ENCODE measurements around the gene FNDC3B. TPM values are rescaled to one million over a fixed set of nuclear protein-coding genes. Genes with fewer than 3 reads are reported as not detected.
A peak's percentile ranks its signal among the peaks of the same experiment; 100 is the strongest.

FNDC3B gene
- total RNA-seq, 2 experiments from 2014 or later: 13.4 to 15.3 TPM

DNA sequence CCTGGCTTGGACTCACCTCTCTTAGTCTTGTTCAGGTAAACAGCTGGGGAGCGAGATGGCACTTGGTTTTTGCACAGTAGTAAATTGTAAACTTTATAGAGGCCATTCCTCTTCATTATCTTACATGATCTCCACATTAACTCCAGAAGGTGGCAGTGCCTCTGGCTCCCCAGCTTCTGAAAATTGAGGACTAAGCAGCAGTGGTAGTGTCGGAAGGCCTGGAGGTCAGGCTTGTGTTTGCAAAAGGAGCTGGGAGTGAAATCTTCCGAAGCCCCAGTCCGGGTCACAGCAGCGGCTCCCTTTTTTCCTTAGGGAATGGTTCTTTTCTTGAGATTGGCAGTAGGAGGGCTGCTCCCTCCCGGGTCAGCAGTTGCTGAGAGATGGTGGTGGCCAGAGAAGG lies 85.7 kb downstream of the FNDC3B start:
- DNase-seq: no peak
- no peak overlapping the region for H3K27ac Mint-ChIP-seq
- H3K4me1 Mint-ChIP-seq: peaks cover 6% of the 10 kb centered on the region
- H3K9me3 Mint-ChIP-seq: peaks cover under 1% of the 10 kb centered on the region
- peaks cover 5% of the 10 kb centered on the region for H3K36me3 Mint-ChIP-seq (ENCODE audit: low read depth)
- POLR2A ChIA-PET: no interaction called here
- H3K4me3 Mint-ChIP-seq: no peak overlapping the region
- CTCF ChIA-PET: no interaction called here
- no peaks in the 10 kb centered on the region for H3K27me3 Mint-ChIP-seq

DNA sequence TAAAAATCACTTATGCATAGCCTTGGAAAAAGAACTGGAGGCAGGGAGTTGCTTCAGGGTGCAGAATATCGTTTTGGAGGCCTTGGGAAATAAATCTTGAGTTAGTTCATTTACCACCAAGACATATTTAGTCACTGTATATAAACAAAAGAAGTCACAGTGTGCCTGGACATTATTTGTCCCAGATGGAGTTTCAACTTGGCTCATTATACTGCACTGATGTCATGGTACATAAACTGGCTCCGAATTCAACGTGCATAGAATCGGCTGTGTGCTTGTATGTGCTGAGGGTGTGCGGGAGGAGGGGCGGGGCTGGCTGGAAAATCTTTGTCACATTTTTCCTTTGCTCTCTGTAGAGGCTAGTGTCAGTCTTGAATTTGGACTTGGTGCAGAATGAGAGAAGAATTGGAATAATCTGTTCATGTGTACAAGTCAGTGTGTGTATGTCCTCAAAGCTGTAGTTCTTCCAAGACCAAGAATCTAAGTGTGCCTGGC lies 86.6 kb downstream of the FNDC3B start:
- Mint-ChIP-seq H3K9me3 (peaks cover 6% of the 10 kb centered on the region), H3K36me3 (ENCODE audit: low read depth) (peaks cover 11% of the 10 kb centered on the region), H3K27ac (no peak overlapping the region), H3K4me1 (peaks cover 13% of the 10 kb centered on the region), H3K27me3 (no peaks in the 10 kb centered on the region), H3K4me3 (no peak overlapping the region)
- ChIA-PET POLR2A (no interaction called here), CTCF (no interaction called here)
- no peak for DNase-seq

DNA sequence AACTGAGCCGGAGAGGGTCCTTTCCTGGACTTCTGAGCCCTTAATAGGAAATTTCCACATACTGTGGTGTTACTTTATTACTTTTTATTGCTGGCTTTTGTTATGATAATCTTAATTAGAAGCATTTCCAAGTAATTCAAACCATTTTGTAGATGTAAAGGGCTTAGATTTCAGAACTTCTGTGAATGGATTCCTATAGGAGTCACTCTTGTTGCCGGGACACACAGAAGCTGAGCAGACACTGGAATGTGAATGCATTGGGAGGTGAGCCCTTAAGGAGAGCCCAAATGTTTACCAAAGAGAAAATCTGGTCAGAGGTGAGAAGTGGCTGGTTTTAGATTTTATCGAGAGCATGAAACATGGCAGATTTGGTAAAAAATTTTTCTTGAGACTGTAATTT lies 87.4 kb downstream of the FNDC3B start:
- no peak for DNase-seq
- ChIA-PET CTCF (interaction anchor here (1.4 kb wide), 1 partner anchor 11 kb away, joined by 4 read pairs; no protein-coding TSS in a partner anchor), POLR2A (no interaction called here)
- H3K9me3 Mint-ChIP-seq: peaks cover 6% of the 10 kb centered on the region
- H3K36me3 Mint-ChIP-seq (ENCODE audit: low read depth): peaks cover 11% of the 10 kb centered on the region
- no peaks in the 10 kb centered on the region for H3K27me3 Mint-ChIP-seq
- no peak overlapping the region for H3K27ac Mint-ChIP-seq
- H3K4me1 Mint-ChIP-seq: peaks cover 13% of the 10 kb centered on the region
- H3K4me3 Mint-ChIP-seq: no peak overlapping the region

DNA sequence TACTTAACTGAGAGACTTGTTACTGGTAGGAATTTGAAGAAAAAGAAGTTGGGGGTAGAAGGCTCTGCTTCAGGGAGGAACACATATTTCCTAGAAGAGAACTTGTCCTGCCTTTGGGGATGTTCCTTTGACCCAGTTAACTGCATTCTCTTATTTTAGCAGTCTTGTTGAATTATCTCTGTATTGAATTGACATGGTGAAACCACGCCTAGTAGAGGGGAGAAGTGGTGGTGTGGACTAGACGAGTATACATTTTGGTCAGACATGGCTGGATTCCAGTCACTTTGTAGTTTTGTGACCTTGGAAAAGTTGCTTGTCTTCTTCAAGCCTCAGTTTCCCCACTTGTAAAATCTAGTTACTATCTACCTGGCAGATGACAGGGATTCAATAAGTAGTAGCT lies 87.8 kb downstream of the FNDC3B start:
- ChIA-PET POLR2A (no interaction called here), CTCF (interaction anchor here (0.7 to 1.5 kb wide), 4 partner anchors 10 to 19 kb away, joined by 4 read pairs; no protein-coding TSS in a partner anchor)
- Mint-ChIP-seq H3K27me3 (no peaks in the 10 kb centered on the region), H3K36me3 (ENCODE audit: low read depth) (peaks cover 12% of the 10 kb centered on the region), H3K4me1 (peaks cover 17% of the 10 kb centered on the region), H3K4me3 (no peak overlapping the region), H3K27ac (no peak overlapping the region), H3K9me3 (peaks cover 6% of the 10 kb centered on the region)
- DNase-seq: no peak

DNA sequence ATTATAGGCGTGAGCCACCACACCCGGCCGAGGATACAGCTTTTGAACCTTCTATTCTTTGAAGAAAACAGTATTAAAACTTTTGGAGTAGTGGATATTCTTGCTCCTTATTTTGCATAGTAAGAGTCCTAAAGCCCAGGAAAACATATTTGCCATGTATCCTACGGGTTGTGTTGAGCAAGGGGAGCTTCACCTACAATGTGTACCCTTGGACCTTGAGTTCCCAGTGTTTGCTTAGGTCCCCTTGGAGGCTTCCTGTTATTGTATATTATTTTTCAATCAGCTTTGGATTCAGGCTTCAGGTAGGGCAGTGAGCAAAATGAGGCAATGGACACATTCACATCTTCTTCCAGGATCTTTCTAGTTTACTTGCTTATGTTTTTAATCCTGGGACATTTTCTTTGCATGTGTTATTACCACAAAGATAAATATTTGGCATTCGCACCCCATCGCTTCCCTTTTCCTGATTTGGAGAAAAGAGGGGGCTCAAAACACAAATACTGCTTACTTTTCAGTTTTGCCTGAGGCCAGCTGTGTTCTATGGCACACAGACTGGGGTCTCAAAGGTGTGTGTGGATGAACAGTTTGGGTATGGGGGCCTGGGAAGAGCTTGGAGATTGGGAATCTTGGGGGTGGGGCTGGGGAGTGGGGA lies 88.7 kb downstream of the FNDC3B start:
- Mint-ChIP-seq H3K27me3 (no peaks in the 10 kb centered on the region), H3K4me3 (no peak overlapping the region), H3K4me1 (peaks cover 22% of the 10 kb centered on the region), H3K27ac (no peak overlapping the region), H3K36me3 (ENCODE audit: low read depth) (peaks cover 14% of the 10 kb centered on the region), H3K9me3 (peaks cover 6% of the 10 kb centered on the region)
- CTCF ChIA-PET: interaction anchor here (0.7 to 1.5 kb wide), 4 partner anchors 10 to 18 kb away, joined by 4 read pairs; no protein-coding TSS in a partner anchor
- DNase-seq: no peak
- POLR2A ChIA-PET: no interaction called here

DNA sequence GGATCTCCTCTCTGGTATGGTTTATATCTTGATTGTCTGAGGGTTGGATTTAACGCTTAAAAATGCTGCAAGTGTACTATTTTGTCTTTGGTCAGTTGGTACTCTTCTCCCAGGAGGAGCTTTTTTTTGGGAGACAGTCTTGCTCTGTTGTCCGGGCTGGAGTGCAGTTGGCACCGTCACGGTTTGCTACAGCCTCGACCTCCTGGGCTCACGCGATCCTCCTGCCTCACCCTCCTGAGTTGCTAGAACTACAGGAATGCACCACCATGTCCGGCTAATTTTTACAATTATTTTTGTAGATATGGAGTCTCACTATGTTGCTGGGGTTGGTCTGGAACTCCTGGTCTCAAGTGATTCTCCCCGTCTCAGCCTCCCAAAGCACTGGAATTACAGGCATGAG lies 89.5 kb downstream of the FNDC3B start:
- no peak overlapping the region for H3K4me3 Mint-ChIP-seq
- no peak overlapping the region for H3K27ac Mint-ChIP-seq
- peaks cover 30% of the 10 kb centered on the region for H3K4me1 Mint-ChIP-seq
- no peaks in the 10 kb centered on the region for H3K27me3 Mint-ChIP-seq
- no peak for DNase-seq
- peaks cover 8% of the 10 kb centered on the region for H3K9me3 Mint-ChIP-seq
- POLR2A ChIA-PET: no interaction called here
- H3K36me3 Mint-ChIP-seq (ENCODE audit: low read depth): peaks cover 17% of the 10 kb centered on the region
- CTCF ChIA-PET: interaction anchor here (1.1 to 1.9 kb wide), 3 partner anchors 10 to 21 kb away, joined by 4 to 6 read pairs (median 4); no protein-coding TSS in a partner anchor

DNA sequence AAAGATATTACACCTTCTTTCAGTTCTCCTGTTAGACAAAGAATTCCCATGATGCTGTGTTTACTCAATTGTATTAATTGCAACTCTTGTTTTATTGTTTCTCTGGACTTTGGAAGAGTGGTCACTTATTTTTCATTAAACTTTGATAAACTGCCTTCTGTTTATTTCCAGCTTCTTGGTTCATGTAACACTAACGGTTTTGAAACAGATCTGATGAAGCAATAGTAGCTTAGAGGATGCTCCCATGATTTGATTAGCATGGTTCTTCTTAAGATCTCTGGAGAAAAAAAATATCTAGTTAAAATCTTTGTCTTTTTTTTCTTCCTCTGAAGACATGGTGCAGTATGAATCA lies 90.1 kb downstream of the FNDC3B start:
- Mint-ChIP-seq H3K36me3 (ENCODE audit: low read depth) (peaks cover 17% of the 10 kb centered on the region), H3K4me1 (peaks cover 36% of the 10 kb centered on the region), H3K4me3 (no peak overlapping the region), H3K9me3 (peaks cover 8% of the 10 kb centered on the region), H3K27me3 (no peaks in the 10 kb centered on the region), H3K27ac (no peak overlapping the region)
- POLR2A ChIA-PET: no interaction called here
- DNase-seq: no peak
- CTCF ChIA-PET: interaction anchor here (1.1 to 1.9 kb wide), 2 partner anchors 9 to 22 kb away, joined by 4 to 6 read pairs; no protein-coding TSS in a partner anchor

DNA sequence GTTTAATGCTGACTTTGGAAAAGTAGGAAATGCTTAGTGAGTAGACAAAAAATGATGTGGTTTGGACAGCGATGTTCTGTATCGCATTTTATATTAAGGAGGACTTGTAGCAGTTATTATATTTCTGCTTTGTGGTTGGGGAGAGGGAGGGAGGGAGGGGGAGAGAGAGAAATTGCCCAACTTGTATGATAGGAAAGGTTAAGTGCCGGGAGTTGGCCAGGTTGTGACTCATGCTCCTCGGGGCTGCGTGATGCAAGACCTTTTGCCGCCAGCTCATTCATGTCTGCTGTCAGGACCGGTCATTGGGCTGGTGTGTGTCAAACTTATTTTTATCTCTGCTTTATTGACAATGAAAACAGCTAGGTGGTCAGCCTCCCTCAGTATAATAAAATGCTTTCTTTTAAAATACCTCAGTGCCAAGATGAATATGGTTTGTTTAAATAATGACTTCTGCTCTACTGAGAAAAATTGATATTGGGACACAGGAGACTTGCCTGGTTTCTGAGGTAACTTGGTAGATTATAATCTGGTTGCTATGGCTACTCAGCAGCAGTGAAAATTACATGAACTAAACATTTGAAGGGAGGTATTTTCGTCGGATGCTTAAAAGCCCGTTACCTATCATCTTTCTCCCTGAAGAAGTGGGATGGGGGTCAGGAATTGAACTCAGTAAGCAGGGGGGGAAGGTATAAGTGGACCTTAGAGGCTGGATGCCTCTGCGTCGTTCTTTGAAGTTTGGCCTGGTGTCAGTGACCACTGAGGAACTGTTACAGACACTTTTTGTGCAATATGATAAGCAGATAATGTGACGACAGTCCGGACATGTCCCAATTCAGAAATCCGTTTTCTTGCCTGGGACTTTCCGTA lies 90.7 kb downstream of the FNDC3B start:
- POLR2A ChIA-PET: no interaction called here
- Mint-ChIP-seq H3K4me3 (no peak overlapping the region), H3K9me3 (peaks cover 8% of the 10 kb centered on the region), H3K27ac (peak overlapping the region; percentile 67), H3K36me3 (ENCODE audit: low read depth) (peaks cover 17% of the 10 kb centered on the region), H3K27me3 (no peaks in the 10 kb centered on the region), H3K4me1 (peaks cover 39% of the 10 kb centered on the region)
- DNase-seq: no peak
- CTCF ChIA-PET: interaction anchor here (1.1 to 2.1 kb wide), 3 partner anchors 8 to 23 kb away, joined by 4 to 6 read pairs (median 5); no protein-coding TSS in a partner anchor

DNA sequence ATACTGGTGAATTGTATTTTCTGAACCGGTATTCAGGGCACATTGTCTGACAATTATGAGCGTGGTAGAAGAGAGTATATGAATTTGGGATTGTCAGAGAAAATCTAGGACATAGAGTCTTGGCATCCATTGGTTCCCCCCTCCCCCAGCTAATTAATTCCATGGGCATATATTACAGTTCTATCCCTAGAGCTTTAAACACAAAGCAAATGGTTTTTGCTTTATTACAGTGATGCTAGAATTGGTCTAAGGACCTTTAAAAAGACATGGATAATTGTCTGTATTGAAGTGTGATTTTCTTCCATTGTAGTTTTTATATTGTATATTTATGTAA lies 91.3 kb downstream of the FNDC3B start:
- Mint-ChIP-seq H3K4me3 (no peak overlapping the region), H3K4me1 (peaks cover 45% of the 10 kb centered on the region), H3K27ac (no peak overlapping the region), H3K36me3 (ENCODE audit: low read depth) (peaks cover 19% of the 10 kb centered on the region), H3K9me3 (peaks cover 8% of the 10 kb centered on the region), H3K27me3 (no peaks in the 10 kb centered on the region)
- DNase-seq: no peak
- ChIA-PET POLR2A (no interaction called here), CTCF (interaction anchor here (1.9 to 2.1 kb wide), 2 partner anchors 9 to 23 kb away, joined by 5 to 6 read pairs; no protein-coding TSS in a partner anchor)

DNA sequence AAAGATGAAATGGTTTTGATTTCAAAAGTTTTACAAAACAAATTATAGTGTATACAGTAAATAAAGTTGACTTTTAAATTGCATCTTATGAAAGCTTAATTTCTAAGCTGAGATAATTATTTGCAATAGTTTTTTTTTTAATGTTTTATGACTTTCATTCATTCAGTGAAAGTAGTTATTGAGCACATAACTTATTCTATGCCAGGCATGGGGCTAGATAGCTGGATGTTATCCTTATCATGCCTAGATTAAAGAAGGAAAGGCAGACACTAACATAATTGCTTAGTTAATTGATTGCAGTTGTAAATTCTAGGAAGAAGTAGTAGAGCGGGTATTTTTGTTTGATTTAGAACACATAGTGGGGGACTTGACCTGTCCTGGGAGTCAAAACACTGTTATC lies 92.4 kb downstream of the FNDC3B start:
- peaks cover 11% of the 10 kb centered on the region for H3K9me3 Mint-ChIP-seq
- DNase-seq: no peak
- peaks cover 53% of the 10 kb centered on the region for H3K4me1 Mint-ChIP-seq
- H3K4me3 Mint-ChIP-seq: no peak overlapping the region
- H3K27me3 Mint-ChIP-seq: no peaks in the 10 kb centered on the region
- H3K36me3 Mint-ChIP-seq (ENCODE audit: low read depth): peaks cover 22% of the 10 kb centered on the region
- ChIA-PET CTCF (interaction anchor here (0.6 to 2.1 kb wide), 6 partner anchors 8 to 631 kb away, joined by 3 to 6 read pairs (median 4); no protein-coding TSS in a partner anchor), POLR2A (no interaction called here)
- H3K27ac Mint-ChIP-seq: peak overlapping the region; percentile 60

DNA sequence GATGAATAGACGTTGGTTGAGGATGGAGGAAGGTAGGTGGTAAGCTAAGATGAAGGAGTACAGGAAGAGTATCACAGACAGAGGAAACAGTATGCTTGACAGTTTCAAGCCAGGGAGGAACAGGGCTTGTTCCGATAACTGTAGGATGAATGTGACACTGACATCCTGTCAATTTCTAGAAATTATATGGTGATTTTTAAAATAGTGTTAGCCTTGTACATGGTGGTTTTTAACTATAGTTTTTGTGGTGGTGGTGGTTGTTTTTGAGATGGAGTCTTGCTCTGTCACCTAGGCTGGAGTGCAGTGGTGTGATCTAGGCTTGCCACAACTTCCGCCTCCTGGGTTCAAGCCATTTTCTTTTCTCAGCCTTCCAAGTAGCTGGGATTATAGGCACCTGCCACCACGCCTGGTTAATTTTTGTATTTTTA lies 92.8 kb downstream of the FNDC3B start:
- CTCF ChIA-PET: interaction anchor here (0.7 to 2.1 kb wide), 4 partner anchors 8 to 90 kb away, joined by 3 to 5 read pairs (median 4); no protein-coding TSS in a partner anchor
- H3K4me3 Mint-ChIP-seq: no peak overlapping the region
- H3K9me3 Mint-ChIP-seq: peaks cover 11% of the 10 kb centered on the region
- POLR2A ChIA-PET: no interaction called here
- H3K27me3 Mint-ChIP-seq: no peaks in the 10 kb centered on the region
- H3K4me1 Mint-ChIP-seq: peaks cover 53% of the 10 kb centered on the region
- peak overlapping the region; percentile 60 for H3K27ac Mint-ChIP-seq
- H3K36me3 Mint-ChIP-seq (ENCODE audit: low read depth): peaks cover 24% of the 10 kb centered on the region
- no peak for DNase-seq

DNA sequence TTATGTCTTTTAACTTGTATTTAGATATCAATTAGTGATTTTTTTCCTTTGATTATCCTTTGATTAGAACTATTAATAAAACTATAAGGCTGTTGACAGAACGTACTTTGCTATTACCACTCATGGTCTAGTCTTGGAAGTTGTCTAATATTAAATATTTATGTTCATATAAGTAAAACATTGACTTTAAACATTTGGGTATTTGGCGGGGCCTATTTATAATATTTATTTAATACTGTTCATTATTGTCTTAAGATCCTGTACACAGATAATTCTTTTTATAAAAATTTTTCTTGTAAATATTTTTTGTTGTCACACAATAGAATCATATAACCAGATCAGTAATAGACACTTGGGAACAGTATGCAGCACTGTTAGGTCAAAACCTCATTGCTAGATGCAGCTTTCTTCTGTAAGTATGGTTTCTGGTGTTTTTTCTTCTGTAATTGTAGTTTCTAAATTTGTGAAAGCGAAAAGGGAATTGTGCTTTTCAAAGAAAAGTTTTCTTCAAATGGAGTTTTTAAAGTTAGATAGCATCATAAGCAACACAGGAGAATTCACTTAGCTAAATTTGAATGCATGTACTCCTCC lies 93.4 kb downstream of the FNDC3B start:
- Mint-ChIP-seq H3K36me3 (ENCODE audit: low read depth) (peaks cover 27% of the 10 kb centered on the region), H3K27me3 (no peaks in the 10 kb centered on the region), H3K4me3 (no peak overlapping the region), H3K4me1 (peaks cover 56% of the 10 kb centered on the region), H3K27ac (no peak overlapping the region), H3K9me3 (peaks cover 11% of the 10 kb centered on the region)
- CTCF ChIA-PET: no interaction called here
- no peak for DNase-seq
- POLR2A ChIA-PET: no interaction called here

DNA sequence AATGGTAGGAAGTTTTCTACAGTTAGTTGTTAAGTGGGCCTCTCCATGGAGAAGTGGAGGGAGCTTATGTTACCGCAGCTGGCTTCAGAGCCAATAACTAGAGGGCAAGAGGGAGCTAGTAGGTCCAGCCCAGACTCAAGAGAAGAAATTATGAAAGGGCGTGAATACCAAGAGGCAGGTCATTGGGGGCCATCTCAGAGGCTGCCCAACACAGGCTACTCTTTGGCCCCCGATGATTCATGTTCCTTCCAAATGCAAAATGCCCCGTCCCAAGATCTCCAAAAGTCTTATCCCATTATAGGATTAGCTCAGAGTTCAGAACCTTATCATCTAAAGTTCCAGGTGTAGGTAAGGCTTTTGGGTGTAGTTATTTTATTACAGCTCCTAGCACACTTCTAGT lies 94.5 kb downstream of the FNDC3B start:
- ChIA-PET POLR2A (no interaction called here), CTCF (interaction anchor here (0.6 to 1.4 kb wide), 5 partner anchors 26 to 614 kb away, joined by 3 to 4 read pairs (median 3); no protein-coding TSS in a partner anchor)
- H3K4me3 Mint-ChIP-seq: no peak overlapping the region
- H3K27ac Mint-ChIP-seq: no peak overlapping the region
- H3K27me3 Mint-ChIP-seq: no peaks in the 10 kb centered on the region
- peaks cover 63% of the 10 kb centered on the region for H3K4me1 Mint-ChIP-seq
- H3K36me3 Mint-ChIP-seq (ENCODE audit: low read depth): peaks cover 25% of the 10 kb centered on the region
- DNase-seq: no peak
- peaks cover 11% of the 10 kb centered on the region for H3K9me3 Mint-ChIP-seq
